Panc1 (cell line): Measurements from ENCODE around the gene STK24.

Source experiments
- POLR2AphosphoS5 ChIP-seq: IDR thresholded peaks from 2 replicates; pipeline ENCODE4 v1.6.1; 2012; ENCODE audit warnings: mild to moderate bottlenecking, low read depth, low read length, moderate library complexity
- SIN3A ChIP-seq: IDR thresholded peaks from 2 replicates; pipeline ENCODE4 v1.6.1; 2012; ENCODE audit warnings: low read depth, mild to moderate bottlenecking, low read length, moderate library complexity, borderline replicate concordance; ENCODE audit not compliant: insufficient read depth
- TF ChIP-seq, protein P1 (sequence below): fragments of 450-650 bp; IDR thresholded peaks from 2 replicates; pipeline ENCODE4 v1.5.1; 2017; ENCODE audit warnings: mild to moderate bottlenecking
- TF ChIP-seq, protein P2 (sequence below), 2 experiments: IDR thresholded peaks; 2 replicates each; pipeline ENCODE4 v1.6.1; 2011 to 2012; ENCODE audit warnings: low read depth in 2 of 2, control low read depth in 1 of 2, low read length in 1 of 2, mild to moderate bottlenecking in 1 of 2, moderate library complexity in 1 of 2; ENCODE audit not compliant: insufficient read depth in 1 of 2

DNA sequence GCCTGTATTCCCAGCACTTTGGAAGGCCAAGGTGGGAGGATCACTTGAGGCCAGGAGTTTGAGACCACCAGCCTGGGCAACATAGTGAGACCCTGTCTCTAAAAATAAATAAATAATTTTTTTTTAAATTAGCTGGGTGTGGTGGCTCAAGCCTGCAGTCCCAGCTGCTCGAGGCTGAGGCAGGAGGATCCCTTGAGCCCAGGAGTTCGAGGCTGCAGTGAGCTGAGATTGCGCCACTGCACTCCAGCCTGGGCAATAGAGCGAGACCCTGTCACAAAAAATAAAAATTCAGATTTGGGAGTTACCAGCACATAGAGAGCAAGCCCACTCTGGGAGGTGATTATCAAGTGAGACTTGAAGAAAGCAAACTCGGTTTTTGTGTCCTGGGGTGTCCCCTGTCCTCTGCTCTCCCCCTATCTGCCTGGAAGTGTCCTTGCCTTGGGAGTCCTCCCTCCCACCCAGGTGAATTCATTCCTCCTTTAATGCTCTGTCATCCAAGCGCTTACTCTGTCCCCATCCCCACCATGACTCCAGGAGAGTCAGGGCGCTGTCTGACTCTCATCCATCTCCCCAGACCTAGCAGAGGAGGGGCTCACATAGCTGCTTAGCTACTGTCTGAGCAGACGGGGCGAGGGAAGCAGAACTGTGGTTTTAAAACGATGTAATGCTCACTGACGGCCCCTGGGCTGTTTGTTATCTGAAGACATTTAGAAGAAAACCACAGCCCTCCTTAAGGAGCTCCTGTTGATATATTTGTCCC lies 146.8 kb downstream of the STK24 start:
- TF ChIP-seq, protein P1, sequence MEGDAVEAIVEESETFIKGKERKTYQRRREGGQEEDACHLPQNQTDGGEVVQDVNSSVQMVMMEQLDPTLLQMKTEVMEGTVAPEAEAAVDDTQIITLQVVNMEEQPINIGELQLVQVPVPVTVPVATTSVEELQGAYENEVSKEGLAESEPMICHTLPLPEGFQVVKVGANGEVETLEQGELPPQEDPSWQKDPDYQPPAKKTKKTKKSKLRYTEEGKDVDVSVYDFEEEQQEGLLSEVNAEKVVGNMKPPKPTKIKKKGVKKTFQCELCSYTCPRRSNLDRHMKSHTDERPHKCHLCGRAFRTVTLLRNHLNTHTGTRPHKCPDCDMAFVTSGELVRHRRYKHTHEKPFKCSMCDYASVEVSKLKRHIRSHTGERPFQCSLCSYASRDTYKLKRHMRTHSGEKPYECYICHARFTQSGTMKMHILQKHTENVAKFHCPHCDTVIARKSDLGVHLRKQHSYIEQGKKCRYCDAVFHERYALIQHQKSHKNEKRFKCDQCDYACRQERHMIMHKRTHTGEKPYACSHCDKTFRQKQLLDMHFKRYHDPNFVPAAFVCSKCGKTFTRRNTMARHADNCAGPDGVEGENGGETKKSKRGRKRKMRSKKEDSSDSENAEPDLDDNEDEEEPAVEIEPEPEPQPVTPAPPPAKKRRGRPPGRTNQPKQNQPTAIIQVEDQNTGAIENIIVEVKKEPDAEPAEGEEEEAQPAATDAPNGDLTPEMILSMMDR: no peak
- TF ChIP-seq SIN3A: no peak
- TF ChIP-seq POLR2AphosphoS5: no peak
- TF ChIP-seq, protein P2, sequence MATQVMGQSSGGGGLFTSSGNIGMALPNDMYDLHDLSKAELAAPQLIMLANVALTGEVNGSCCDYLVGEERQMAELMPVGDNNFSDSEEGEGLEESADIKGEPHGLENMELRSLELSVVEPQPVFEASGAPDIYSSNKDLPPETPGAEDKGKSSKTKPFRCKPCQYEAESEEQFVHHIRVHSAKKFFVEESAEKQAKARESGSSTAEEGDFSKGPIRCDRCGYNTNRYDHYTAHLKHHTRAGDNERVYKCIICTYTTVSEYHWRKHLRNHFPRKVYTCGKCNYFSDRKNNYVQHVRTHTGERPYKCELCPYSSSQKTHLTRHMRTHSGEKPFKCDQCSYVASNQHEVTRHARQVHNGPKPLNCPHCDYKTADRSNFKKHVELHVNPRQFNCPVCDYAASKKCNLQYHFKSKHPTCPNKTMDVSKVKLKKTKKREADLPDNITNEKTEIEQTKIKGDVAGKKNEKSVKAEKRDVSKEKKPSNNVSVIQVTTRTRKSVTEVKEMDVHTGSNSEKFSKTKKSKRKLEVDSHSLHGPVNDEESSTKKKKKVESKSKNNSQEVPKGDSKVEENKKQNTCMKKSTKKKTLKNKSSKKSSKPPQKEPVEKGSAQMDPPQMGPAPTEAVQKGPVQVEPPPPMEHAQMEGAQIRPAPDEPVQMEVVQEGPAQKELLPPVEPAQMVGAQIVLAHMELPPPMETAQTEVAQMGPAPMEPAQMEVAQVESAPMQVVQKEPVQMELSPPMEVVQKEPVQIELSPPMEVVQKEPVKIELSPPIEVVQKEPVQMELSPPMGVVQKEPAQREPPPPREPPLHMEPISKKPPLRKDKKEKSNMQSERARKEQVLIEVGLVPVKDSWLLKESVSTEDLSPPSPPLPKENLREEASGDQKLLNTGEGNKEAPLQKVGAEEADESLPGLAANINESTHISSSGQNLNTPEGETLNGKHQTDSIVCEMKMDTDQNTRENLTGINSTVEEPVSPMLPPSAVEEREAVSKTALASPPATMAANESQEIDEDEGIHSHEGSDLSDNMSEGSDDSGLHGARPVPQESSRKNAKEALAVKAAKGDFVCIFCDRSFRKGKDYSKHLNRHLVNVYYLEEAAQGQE (IDR thresholded peaks at IDR 0.05; ENCODE audit: insufficient read depth in 1 of 2, low read depth in 2 of 2, low read length in 1 of 2): no peak
